Peyer's patch (tissue), 4 donors: ENCODE measurements around the gene CTBS. TPM values are rescaled to one million over a fixed set of nuclear protein-coding genes. Genes with fewer than 3 reads are reported as not detected.
A peak's percentile ranks its signal among the peaks of the same experiment; 100 is the strongest.

Source experiments
- DNase-seq, 3 donors: peaks; one replicate each; pipeline ENCODE4 v3.0.0-alpha.2; 2017 to 2019
- H3K27ac ChIP-seq, 4 donors: fragments of 200-600 bp; sonication (generic); one replicate each; pipeline ENCODE4 v1.5.1; 2016 to 2019
- H3K27me3 ChIP-seq, 2 donors: fragments of 200-600 bp; sonication (generic); one replicate each; pipeline ENCODE4 v1.5.1; 2019
- H3K36me3 ChIP-seq, 3 donors: fragments of 200-600 bp; sonication (generic); one replicate each; pipeline ENCODE4 v1.5.1; 2016 to 2019
- H3K4me1 ChIP-seq, 4 donors: fragments of 200-600 bp; sonication (generic); one replicate each; pipeline ENCODE4 v1.5.1; 2016 to 2019
- H3K4me3 ChIP-seq, 4 donors: fragments of 200-600 bp; sonication (generic); 1 replicate in 3 of 4; 2 replicates in 1 of 4; pipeline ENCODE4 v1.5.1; 2016 to 2019; ENCODE audit warnings: mild to moderate bottlenecking in 1 of 4
- H3K9me3 ChIP-seq, 4 donors: fragments of 200-600 bp; sonication (generic); one replicate each; pipeline ENCODE4 v1.5.1; 2016 to 2019; ENCODE audit warnings: mild to moderate bottlenecking in 1 of 4
- CTCF ChIP-seq, 6 experiments: fragments of 450-650 bp in 4 of 6; fragments of 200-600 bp in 2 of 6; sonication (generic) in 1 of 6; IDR thresholded peaks; one replicate each; pipeline ENCODE4 v1.5.1; 2017 to 2019; ENCODE audit warnings: antibody characterized with exemption in 6 of 6, mild to moderate bottlenecking in 3 of 6, moderate library complexity in 1 of 6
- POLR2A ChIP-seq, 2 donors: fragments of 450-650 bp; IDR thresholded peaks; one replicate each; pipeline ENCODE4 v1.5.1; 2017; ENCODE audit warnings: antibody characterized with exemption in 2 of 2, mild to moderate bottlenecking in 2 of 2, moderate library complexity in 2 of 2
- total RNA-seq, 4 donors: library from RNA; depleted of rRNA; stranded (reverse); fragments of >200 nt; gene quantifications; one replicate each; pipeline ENCODE4 v1.1.0, GENCODE V29; 2016

Gene CTBS
- total RNA-seq, 4 donors from 2014 or later: 5.0 to 18.4 (median 11.4) TPM

DNA sequence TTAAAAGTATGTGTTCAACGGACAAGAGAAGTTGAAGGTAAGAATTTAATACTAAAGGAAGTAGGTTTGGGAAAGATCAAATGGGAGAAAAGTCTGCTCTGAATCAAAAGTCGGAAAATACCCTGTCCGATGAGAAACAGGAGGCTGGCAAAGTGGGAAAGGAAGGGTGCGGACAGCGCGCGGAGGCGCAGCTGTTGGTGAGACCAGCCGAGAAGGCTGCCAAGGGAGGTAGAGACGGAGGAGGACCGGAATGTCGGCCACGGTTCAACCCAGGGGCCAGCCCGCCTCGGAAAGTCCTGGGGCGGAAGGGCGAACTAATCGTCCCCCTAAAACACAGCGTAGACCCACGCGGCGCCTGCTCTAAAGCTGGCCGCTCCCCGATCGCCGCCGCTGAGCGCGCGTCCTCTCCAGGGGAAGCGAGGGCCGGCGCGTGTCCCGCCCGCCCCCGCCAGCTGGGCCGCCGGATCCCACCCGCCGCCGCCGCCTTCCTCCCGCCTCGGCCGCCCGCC lies 68.7 kb downstream of the CTBS start:
- Histone ChIP-seq H3K4me1 (peaks cover 0 to 38% (median 8%) of the 10 kb centered on the region in 4 donors), H3K4me3 (peak overlapping the region; percentile 66 to 78 (median 76)), H3K27ac (peak overlapping the region; percentile 92 to 97 (median 95)), H3K36me3 (no peaks in the 10 kb centered on the region), H3K9me3 (no peaks in the 10 kb centered on the region), H3K27me3 (no peaks in the 10 kb centered on the region)
- TF ChIP-seq POLR2A (IDR thresholded peaks at IDR 0.05) (no peak), CTCF (IDR thresholded peaks at IDR 0.05) (peak in 1 of 6 experiments; percentile 1)
- no peak for DNase-seq

DNA sequence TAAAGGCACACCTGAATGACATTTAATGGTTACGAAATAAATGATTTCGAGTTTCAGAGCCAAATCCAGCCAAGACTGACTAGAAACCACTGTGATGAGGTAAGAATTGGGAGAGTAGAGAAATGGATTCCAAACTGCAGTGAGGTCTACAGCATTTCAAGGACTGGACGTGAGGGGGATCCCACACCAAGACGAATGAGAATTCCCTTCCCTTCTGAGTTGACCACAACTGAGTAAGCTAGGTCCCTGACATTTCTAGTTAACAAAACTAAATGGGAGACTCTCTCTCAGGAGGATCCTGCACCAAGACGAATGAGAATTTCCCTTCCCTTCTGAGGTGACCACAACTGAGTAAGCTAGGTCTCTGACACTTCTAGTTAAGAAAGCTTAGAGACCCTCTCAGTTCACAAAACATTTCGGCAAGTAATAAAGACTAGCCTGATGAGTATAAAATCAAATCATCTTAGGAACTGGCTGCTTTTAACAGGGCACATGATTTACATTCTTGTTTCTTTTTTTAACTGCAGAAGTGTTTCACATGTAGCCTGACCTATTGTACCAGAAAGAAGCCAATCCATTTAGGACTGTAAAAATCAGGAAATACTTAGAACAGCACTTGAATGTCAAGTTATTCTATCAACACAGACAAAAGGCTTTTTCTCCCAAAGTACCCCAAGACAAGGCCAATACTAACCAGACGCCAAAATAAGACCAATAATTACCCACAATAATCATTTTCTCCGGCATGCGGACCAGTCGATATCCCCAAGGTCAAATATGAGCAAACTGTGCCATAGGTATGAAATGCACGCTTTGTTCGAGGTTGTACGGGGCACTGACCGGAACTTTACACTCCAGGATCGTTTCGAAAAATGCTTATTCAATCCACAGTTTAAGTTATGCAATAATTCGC lies 69.4 kb downstream of the CTBS start:
- TF ChIP-seq CTCF (IDR thresholded peaks at IDR 0.05) (peak in 1 of 6 experiments; percentile 1), POLR2A (IDR thresholded peaks at IDR 0.05) (no peak)
- H3K9me3 ChIP-seq: no peaks in the 10 kb centered on the region
- peak overlapping the region; percentile 92 to 97 (median 95) for H3K27ac ChIP-seq
- no peaks in the 10 kb centered on the region for H3K27me3 ChIP-seq
- DNase-seq: no peak
- peaks cover 0 to 38% (median 8%) of the 10 kb centered on the region in 4 donors for H3K4me1 ChIP-seq
- peaks cover 0 to 3% (median 0%) of the 10 kb centered on the region in 3 donors for H3K36me3 ChIP-seq
- H3K4me3 ChIP-seq: peak overlapping the region; percentile 66 to 78 (median 76)

GRCh38 chr1:84502927-84503326 lies 71.3 kb downstream of the CTBS start:
- Histone ChIP-seq H3K4me3 (no peak overlapping the region), H3K4me1 (peaks cover 0 to 38% (median 8%) of the 10 kb centered on the region in 4 donors), H3K27ac (no peak overlapping the region), H3K9me3 (no peaks in the 10 kb centered on the region), H3K36me3 (peaks cover 0 to 16% (median 0%) of the 10 kb centered on the region in 3 donors), H3K27me3 (no peaks in the 10 kb centered on the region)
- DNase-seq: no peak
- no peak for TF ChIP-seq CTCF (IDR thresholded peaks at IDR 0.05)
- no peak for TF ChIP-seq POLR2A (IDR thresholded peaks at IDR 0.05)

Other genes starting within 250 kb of the CTBS start
- not detected for gene DNASE2B, start 176.0 kb downstream of the CTBS start, total RNA-seq
- 10 to 100 TPM; 12.1 to 37.1 (median 18.4) TPM for gene RPF1, start 95.2 kb downstream of the CTBS start, total RNA-seq
- 1 to 10 TPM in 2 of 4 donors, under 1 TPM in 1, not detected in 1; 0.18 to 1.9 (median 1.1) TPM for gene SPATA1, start 68.1 kb downstream of the CTBS start, total RNA-seq
- 10 to 100 TPM; 19.0 to 99.1 (median 67.9) TPM for gene GNG5, start 67.9 kb downstream of the CTBS start, total RNA-seq
- 10 to 100 TPM; 10.7 to 20.6 (median 11.7) TPM for gene SSX2IP, start 116.0 kb upstream of the CTBS start, total RNA-seq